Measurements from ENCODE around the gene MORN5.

Gene MORN5

GRCh38 chr9:122121391-122121790, 38.3 kb upstream of the MORN5 start:
- Mint-ChIP-seq H3K4me3 (no peak overlapping the region), H3K27me3 (peaks cover 11% of the 10 kb centered on the region), H3K4me1 (ENCODE audit: low read depth) (peaks cover 7% of the 10 kb centered on the region), H3K27ac (no peak overlapping the region), H3K36me3 (no peaks in the 10 kb centered on the region), H3K9me3 (ENCODE audit: low read depth) (no peaks in the 10 kb centered on the region)

- Mint-ChIP-seq H3K4me3 (no peak overlapping the region), H3K9me3 (ENCODE audit: low read depth) (no peaks in the 10 kb centered on the region), H3K27me3 (peaks cover 11% of the 10 kb centered on the region), H3K27ac (no peak overlapping the region), H3K36me3 (no peaks in the 10 kb centered on the region), H3K4me1 (ENCODE audit: low read depth) (peaks cover 11% of the 10 kb centered on the region)
These were observed 37.8 kb upstream of the MORN5 start for GRCh38 chr9:122121931-122122330.

GRCh38 chr9:122122468-122122867, 37.2 kb upstream of the MORN5 start:
- no peaks in the 10 kb centered on the region for H3K9me3 Mint-ChIP-seq (ENCODE audit: low read depth)
- H3K27ac Mint-ChIP-seq = no peak overlapping the region
- peaks cover 12% of the 10 kb centered on the region for H3K4me1 Mint-ChIP-seq (ENCODE audit: low read depth)
- peaks cover 11% of the 10 kb centered on the region for H3K27me3 Mint-ChIP-seq
- H3K36me3 Mint-ChIP-seq = no peaks in the 10 kb centered on the region
- H3K4me3 Mint-ChIP-seq = no peak overlapping the region

- no peaks in the 10 kb centered on the region for H3K36me3 Mint-ChIP-seq
- no peaks in the 10 kb centered on the region for H3K9me3 Mint-ChIP-seq (ENCODE audit: low read depth)
- H3K4me1 Mint-ChIP-seq (ENCODE audit: low read depth) = peaks cover 12% of the 10 kb centered on the region
- peaks cover 11% of the 10 kb centered on the region for H3K27me3 Mint-ChIP-seq
- H3K27ac Mint-ChIP-seq = no peak overlapping the region
- no peak overlapping the region for H3K4me3 Mint-ChIP-seq
These were observed 36.6 kb upstream of the MORN5 start for GRCh38 chr9:122122903-122123632.

- no peak overlapping the region for H3K4me3 Mint-ChIP-seq
- no peak overlapping the region for H3K27ac Mint-ChIP-seq
- H3K4me1 Mint-ChIP-seq (ENCODE audit: low read depth) = peaks cover 12% of the 10 kb centered on the region
- no peaks in the 10 kb centered on the region for H3K9me3 Mint-ChIP-seq (ENCODE audit: low read depth)
- H3K36me3 Mint-ChIP-seq = no peaks in the 10 kb centered on the region
- peaks cover 11% of the 10 kb centered on the region for H3K27me3 Mint-ChIP-seq
These were observed 35.7 kb upstream of the MORN5 start for GRCh38 chr9:122124048-122124447.

- Mint-ChIP-seq H3K4me3 (no peak overlapping the region), H3K27me3 (peaks cover 11% of the 10 kb centered on the region), H3K36me3 (no peaks in the 10 kb centered on the region)
These were observed 35.2 kb upstream of the MORN5 start for GRCh38 chr9:122124528-122124927.

GRCh38 chr9:122125158-122125508, 34.6 kb upstream of the MORN5 start:
- peak overlapping the region; percentile 54 for H3K4me3 Mint-ChIP-seq
- no peaks in the 10 kb centered on the region for H3K9me3 Mint-ChIP-seq (ENCODE audit: low read depth)
- peaks cover 11% of the 10 kb centered on the region for H3K27me3 Mint-ChIP-seq
- H3K36me3 Mint-ChIP-seq = no peaks in the 10 kb centered on the region
- H3K4me1 Mint-ChIP-seq (ENCODE audit: low read depth) = peaks cover 12% of the 10 kb centered on the region
- no peak overlapping the region for H3K27ac Mint-ChIP-seq

More at GRCh38 chr9:122124528-122124927, 35.2 kb upstream of the MORN5 start:
- Mint-ChIP-seq H3K27ac (no peak overlapping the region), H3K9me3 (ENCODE audit: low read depth) (no peaks in the 10 kb centered on the region), H3K4me1 (ENCODE audit: low read depth) (peaks cover 12% of the 10 kb centered on the region)

- Mint-ChIP-seq H3K36me3 (no peaks in the 10 kb centered on the region), H3K4me3 (peak overlapping the region; percentile 35), H3K4me1 (ENCODE audit: low read depth) (peaks cover 12% of the 10 kb centered on the region), H3K27ac (no peak overlapping the region), H3K9me3 (ENCODE audit: low read depth) (no peaks in the 10 kb centered on the region), H3K27me3 (peaks cover 11% of the 10 kb centered on the region)
These were observed 34.0 kb upstream of the MORN5 start for GRCh38 chr9:122125509-122126330.

- Mint-ChIP-seq H3K27ac (no peak overlapping the region), H3K4me3 (peak overlapping the region; percentile 77), H3K27me3 (peaks cover 13% of the 10 kb centered on the region), H3K4me1 (ENCODE audit: low read depth) (peaks cover 12% of the 10 kb centered on the region), H3K36me3 (no peaks in the 10 kb centered on the region), H3K9me3 (ENCODE audit: low read depth) (no peaks in the 10 kb centered on the region)
These were observed 33.1 kb upstream of the MORN5 start for GRCh38 chr9:122126331-122127261.

- Mint-ChIP-seq H3K27me3 (peaks cover 13% of the 10 kb centered on the region), H3K36me3 (no peaks in the 10 kb centered on the region), H3K27ac (no peak overlapping the region), H3K4me3 (no peak overlapping the region), H3K9me3 (ENCODE audit: low read depth) (no peaks in the 10 kb centered on the region), H3K4me1 (ENCODE audit: low read depth) (peaks cover 12% of the 10 kb centered on the region)
These were observed 32.3 kb upstream of the MORN5 start for GRCh38 chr9:122127396-122127798.

GRCh38 chr9:122128007-122128968, 31.4 kb upstream of the MORN5 start:
- peaks cover 13% of the 10 kb centered on the region for H3K27me3 Mint-ChIP-seq
- H3K9me3 Mint-ChIP-seq (ENCODE audit: low read depth) = no peaks in the 10 kb centered on the region
- no peak overlapping the region for H3K27ac Mint-ChIP-seq
- no peak overlapping the region for H3K4me3 Mint-ChIP-seq
- H3K4me1 Mint-ChIP-seq (ENCODE audit: low read depth) = peaks cover 12% of the 10 kb centered on the region
- no peaks in the 10 kb centered on the region for H3K36me3 Mint-ChIP-seq

- Mint-ChIP-seq H3K36me3 (no peaks in the 10 kb centered on the region), H3K27me3 (peaks cover 13% of the 10 kb centered on the region), H3K9me3 (ENCODE audit: low read depth) (no peaks in the 10 kb centered on the region), H3K4me1 (ENCODE audit: low read depth) (peaks cover 12% of the 10 kb centered on the region), H3K27ac (no peak overlapping the region), H3K4me3 (no peak overlapping the region)
These were observed 30.8 kb upstream of the MORN5 start for GRCh38 chr9:122128969-122129343.

- Mint-ChIP-seq H3K27me3 (peaks cover 9% of the 10 kb centered on the region), H3K36me3 (no peaks in the 10 kb centered on the region), H3K4me1 (ENCODE audit: low read depth) (peaks cover 12% of the 10 kb centered on the region), H3K27ac (no peak overlapping the region), H3K4me3 (no peak overlapping the region), H3K9me3 (ENCODE audit: low read depth) (no peaks in the 10 kb centered on the region)
These were observed 29.7 kb upstream of the MORN5 start for GRCh38 chr9:122129969-122130368.

GRCh38 chr9:122130837-122131236, 28.9 kb upstream of the MORN5 start:
- Mint-ChIP-seq H3K9me3 (ENCODE audit: low read depth) (no peaks in the 10 kb centered on the region), H3K27ac (no peak overlapping the region)

More at GRCh38 chr9:122130837-122131236, 28.9 kb upstream of the MORN5 start:
- Mint-ChIP-seq H3K4me1 (ENCODE audit: low read depth) (peaks cover 9% of the 10 kb centered on the region), H3K27me3 (peaks cover 6% of the 10 kb centered on the region), H3K4me3 (no peak overlapping the region), H3K36me3 (no peaks in the 10 kb centered on the region)
